GM19467 (cell line): ENCODE results near the gene PTPN11.
A peak's percentile ranks its signal among the peaks of the same experiment; 100 is the strongest.
"Not testable (repeated sequence)": the region's sequence is repeated elsewhere in the genome, so short reads cannot be mapped to it uniquely, and the experiment has no call there.

Experiments used
- ATAC-seq: cut with Tn5 transposase; IDR thresholded peaks from one replicate; pipeline ENCODE4 v1.9.1; 2021; ENCODE audit warnings: mild to moderate bottlenecking, moderate library complexity; ENCODE audit not compliant: unreplicated experiment

PTPN11 gene

DNA sequence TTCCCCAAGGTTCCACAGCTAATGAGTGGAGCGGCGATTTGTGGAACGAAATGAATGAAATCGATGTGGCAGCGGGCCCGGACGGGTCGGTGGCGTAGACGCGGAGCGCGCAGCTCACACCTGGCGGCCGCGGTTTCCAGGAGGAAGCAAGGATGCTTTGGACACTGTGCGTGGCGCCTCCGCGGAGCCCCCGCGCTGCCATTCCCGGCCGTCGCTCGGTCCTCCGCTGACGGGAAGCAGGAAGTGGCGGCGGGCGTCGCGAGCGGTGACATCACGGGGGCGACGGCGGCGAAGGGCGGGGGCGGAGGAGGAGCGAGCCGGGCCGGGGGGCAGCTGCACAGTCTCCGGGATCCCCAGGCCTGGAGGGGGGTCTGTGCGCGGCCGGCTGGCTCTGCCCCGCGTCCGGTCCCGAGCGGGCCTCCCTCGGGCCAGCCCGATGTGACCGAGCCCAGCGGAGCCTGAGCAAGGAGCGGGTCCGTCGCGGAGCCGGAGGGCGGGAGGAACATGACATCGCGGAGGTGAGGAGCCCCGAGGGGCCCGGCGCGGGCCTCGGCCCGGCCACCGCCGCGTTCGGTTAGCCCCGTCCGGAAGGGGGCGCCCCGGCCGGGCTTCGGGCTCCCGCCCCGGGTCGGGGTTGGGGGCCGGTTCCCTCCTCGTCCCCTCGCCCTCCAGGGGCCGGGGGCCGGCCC lies at the start of gene PTPN11:
PTPN11 (plus strand) TSS at position 340 of the 689 bp plus-strand sequence; CDS start at position 505, 165 bp downstream.
- ATAC-seq = peak; percentile 66

DNA sequence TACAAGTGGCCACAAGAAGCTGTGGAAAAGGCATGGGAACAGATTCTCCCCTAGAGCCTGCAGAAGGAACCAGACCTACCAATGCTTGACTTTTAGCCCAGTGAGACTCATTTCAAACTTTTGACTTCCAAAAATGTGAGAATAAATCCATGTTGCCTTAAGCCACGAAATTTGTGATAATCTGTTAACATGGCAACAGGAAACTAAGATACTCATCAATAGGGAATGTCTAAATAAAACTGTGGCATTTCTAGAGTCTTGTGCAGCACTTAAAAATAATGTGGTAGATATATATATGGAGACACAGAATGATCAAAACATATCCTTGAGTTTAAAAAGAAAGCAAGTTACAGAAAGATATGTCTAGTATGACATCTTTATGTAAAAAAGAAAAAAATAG lies 48.5 kb upstream of the PTPN11 start:
- ATAC-seq = no peak

DNA sequence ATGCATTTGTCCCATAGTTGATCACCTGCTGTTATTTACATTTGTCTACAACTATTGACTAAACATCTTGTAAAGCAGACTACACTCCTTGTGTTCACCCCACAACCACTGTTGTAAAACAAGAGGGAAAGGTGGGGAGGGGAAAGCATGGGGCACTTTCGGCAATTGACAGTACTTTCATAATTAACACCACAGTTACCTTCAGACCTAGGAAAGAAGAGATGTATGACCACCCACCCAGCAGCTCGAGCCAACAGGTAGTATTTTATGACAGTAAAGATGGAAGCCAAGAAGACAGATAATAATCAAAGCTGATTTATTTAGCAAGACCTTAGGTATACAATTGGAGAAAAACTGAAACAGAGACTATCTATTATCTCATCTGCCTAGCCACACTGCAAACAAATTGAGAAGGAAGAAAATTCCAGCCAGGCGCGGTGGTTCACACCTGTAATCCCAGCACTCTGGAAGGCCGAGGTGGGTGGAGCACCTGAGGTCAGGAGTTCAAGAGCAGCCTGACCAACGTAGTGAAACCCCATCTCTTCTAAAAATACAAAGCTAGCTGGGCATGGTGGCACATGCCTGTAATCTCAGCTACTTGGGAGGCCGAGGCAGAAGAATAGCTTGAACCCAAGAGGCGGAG lies 47.8 kb upstream of the PTPN11 start:
- no peak for ATAC-seq

DNA sequence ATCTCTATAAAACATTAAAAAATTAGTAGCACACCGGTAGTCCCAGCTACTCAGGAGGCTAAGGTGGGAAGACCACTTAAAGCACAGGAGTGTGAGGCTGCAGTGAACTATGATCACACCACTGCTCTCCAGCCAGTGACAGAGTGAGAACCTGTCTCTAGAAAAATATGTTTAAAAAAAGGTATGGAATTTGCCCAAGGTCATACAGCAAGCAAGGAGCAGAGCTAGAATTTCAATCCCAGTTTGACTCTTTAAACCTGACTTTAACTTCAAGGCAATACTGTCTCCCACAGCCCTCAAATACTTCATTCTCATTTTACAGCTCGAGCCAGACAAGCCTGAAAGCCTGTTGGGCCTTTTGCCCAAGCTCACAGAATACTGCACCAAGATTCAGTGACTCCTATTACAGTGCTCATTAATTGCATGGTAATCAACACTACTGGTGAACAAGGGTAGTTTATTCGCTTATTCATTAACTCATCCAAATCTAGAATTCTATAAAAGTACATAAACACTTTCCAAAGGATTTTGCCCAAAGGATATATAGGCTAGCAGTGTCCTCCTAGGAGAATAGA lies 44.5 kb upstream of the PTPN11 start:
- ATAC-seq = no peak

DNA sequence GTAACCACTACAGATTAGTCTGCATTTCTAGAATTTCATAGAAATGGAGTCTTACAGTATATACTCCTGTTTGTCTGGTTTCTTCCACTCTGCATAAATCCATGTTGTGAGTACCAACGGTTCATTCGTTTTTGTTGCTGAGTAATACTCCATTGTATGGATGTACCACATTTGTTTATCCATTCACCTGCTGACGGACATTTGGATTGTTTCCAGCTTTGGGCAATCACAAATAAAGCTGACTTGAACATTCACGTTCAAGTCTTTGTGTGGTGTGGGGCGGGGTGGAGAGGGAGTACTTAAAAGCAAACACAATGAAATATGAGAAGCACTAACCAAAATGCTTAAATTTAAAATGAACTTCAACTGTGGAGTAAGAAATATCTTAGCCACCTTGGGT lies 43.6 kb upstream of the PTPN11 start:
- no peak for ATAC-seq

DNA sequence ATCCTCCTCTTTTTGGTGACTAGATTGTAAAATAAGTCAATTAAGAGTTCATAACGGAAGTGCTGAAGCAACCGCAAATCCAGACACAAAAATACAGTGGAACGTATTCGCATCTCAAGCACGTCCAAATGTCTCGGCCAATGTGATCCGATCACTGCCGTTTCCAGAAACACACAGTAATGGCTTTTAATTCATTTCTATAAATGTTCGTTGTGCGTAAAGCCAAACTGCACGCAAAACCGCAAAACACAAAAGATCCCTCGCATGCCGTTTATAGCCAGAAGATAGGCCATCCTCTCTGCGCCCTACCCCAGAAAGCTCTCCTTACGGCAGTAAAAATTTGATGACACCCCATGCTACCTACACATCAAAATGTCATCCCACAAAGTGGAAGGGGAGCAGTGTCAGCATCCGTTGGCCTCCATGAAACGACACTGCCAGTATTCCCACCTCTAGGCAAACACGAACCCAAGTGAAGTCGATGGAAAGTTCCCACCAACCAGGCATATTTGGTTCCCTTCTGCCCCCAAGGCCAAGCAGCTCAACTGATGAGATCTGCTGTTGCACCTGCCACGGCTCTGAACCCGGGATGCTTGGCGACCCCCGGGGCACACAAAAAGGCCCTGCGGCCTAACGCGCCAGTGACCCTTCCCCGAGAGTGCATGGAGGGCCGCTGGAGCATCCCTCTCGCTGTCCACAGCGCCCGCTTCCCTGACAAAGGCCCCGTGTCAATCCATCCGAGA lies 37.9 kb upstream of the PTPN11 start:
- ATAC-seq = no peak

DNA sequence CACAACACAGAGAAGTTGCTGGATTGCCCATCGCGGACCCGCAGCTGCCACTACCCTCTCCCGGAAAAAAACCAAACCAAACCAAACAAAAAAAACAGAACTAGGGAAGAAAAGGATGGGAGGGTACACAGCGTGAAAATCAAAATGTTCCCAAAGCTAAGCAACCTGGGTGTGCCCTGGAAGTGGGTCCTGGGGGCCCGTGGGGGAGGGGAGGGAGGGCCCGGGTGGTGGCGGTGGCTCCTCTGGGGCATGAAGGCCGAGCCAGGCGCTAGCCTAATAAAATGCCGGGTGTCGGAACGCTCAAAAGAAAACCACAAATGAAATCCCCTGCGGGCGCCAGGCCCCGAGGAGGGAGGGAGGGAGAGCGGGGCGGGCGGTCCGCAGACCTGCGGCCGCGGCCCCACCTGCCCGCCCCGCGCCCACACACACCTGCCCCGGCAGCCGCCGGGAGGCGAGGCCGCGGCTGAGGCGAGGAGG lies 37.3 kb upstream of the PTPN11 start:
- peak; percentile 40 for ATAC-seq

DNA sequence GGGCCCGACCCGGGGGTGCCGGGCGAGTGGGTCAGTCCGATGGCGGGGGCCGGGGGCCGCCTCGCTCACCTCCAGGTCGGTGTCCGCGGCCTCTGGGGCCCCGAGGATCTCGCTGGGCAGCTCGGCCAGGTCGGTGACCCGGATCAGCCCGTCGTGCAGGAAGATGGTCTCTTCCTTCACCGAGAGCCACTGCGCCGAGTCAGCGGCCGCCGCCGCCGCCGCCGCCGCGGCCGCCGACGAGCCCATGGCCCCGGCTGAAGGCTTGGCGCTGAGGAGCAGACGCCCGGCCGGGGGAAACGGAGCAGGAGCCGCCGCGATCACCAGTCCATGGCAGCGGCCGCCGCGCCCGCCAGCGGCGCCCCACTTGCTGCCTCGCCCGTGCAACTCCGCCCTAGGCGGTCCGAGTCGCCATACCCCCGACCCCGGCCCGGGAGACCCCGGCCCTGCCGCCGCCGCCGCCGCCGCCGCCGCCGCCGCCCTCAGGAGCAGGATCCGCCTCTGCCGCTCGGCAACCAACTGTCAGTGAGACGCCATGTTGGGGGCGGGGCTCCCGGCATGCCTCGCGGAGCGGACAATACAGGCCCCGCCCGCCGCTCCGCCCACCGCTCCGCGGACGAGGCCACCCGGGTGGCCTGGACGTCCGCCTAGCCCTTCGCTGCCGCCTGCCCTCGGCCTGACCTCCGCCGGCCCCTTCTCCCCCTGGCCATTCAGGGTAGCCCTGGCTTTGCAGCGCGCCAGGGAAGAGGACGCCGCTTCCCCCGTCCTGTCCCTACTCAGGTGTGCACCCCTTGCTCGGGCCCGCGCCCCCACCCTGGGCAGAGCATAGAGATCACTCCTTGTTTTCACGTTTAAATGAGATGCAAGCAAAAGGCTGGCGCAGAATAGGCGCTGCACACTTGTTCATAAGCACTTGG lies 36.6 kb upstream of the PTPN11 start, which contains the start of gene HECTD4:
HECTD4 (minus strand) TSS at position 549 of the 914 bp plus-strand sequence; CDS start at position 246, 303 bp downstream.
- peak; percentile 88 for ATAC-seq

DNA sequence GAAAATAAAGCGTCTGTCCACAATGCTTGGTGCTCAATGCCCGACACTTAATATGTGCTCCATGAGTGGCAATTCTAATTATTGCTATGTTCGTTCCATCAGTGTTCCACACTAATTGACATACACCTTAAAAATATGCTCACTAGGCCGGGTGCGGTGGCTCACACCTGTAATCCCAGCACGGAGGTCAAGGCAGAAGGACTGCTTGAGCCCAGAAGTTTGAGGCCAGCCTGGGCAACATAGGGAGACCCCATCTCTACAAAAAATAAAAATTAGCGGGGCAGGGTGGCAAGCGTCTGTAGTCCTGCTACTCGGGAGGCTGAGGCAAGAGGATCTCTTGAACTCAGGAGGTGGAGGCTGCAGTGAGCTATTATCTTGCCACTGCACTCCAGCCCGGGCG lies 35.9 kb upstream of the PTPN11 start:
- ATAC-seq = no peak

DNA sequence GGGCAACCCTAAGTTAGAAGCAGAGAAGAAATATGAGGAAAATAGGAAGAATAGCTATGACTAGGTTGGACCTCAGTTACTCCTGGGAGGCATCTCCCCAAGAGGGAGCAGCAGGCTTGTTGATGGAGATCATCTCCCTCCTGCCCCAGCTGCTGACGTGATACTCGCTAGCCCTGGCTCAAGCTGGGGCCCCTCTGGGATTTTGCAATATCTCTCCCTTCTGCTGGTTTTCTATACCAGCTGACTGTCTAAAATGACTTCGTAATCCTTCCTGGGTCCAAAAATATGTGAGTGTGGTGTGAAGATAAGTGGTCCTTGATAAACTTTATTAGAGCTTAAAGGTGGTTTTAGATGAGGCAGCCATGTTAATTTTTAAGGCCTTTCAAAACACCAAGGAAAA lies 32.0 kb upstream of the PTPN11 start:
- ATAC-seq = no peak

DNA sequence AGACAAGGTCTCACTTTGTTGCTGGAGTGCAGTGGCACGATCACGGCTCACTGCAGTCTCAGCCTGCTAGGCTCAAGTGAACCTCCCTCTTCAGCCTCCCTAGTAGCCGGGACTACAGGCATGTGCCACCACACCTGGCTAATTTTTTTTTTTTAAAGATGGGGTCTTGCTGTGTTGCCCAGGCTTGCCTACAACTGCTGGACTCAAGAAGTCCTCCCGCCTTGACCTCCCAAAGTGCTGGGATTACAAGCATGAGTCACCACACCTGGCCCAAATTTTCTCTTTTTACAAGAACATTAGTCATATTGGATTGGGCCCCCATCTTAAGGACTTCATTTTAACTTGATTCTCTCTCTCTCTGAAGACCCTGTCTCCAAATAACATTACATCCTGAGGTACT lies 29.5 kb upstream of the PTPN11 start:
- ATAC-seq = no peak

DNA sequence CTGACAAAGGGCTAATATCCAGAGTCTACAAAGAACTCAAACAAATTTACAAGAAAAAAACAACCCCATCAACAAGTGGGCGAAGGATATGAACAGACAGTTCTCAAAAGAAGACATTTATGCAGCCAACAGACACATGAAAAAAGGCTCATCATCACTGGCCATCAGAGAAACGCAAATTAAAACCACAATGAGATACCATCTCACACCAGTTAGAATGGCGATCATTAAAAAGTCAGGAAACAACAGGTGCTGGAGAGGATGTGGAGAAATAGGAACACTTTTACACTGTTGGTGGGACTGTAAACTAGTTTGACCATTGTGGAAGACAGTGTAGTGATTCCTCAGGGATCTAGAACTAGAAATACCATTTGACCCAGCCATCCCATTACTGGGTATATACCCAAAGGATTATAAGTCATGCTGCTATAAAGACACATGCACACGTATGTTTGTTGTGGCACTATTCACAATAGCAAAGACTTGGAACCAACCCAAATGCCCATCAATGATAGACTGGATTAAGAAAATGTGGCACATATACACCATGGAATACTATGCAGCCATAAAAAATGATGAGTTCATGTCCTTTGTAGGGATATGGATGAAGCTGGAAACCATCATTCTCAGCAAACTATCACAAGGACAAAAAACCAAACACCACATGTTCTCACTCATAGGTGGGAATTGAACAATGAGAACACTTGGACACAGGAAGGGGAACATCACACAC lies 28.7 kb upstream of the PTPN11 start:
- ATAC-seq = not testable (repeated sequence)

DNA sequence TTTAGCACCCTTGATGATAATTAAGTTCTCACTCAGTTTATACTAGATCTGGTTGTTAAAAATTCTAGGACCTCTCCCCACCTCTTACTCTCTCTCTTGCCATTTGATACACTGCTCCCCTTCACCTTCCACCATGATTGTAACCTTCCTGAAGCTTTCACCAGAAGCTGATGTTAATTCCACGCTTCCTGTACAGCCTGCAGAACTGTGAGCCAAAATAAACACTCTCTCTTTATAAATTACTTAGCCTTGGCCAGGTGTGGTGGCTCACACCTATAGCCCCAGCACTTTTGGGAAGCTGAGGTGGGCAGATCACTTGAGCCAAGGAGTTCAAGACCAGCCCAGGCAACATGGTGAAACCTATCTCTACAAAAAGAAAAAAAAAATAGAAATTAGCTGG lies 25.4 kb upstream of the PTPN11 start:
- no peak for ATAC-seq

DNA sequence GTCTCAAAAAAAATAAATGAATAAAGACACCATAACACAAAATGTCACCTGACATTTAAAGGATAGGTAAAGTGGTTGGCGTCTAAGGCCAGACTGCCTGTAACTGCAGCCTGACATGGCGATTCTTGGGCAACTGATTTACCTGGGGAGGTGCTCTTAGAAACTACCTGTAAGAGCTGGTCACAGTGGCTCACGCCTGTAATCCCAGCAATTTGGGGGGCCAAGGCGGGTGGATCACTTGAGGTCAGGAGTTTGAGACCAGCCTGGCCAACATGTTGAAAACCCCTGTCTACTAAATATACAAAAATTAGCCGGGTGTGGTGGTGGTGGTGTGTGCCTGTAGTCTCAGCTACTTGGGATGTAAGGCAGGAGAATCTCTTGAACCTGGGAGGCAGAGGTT lies 17.7 kb upstream of the PTPN11 start:
- ATAC-seq = no peak

DNA sequence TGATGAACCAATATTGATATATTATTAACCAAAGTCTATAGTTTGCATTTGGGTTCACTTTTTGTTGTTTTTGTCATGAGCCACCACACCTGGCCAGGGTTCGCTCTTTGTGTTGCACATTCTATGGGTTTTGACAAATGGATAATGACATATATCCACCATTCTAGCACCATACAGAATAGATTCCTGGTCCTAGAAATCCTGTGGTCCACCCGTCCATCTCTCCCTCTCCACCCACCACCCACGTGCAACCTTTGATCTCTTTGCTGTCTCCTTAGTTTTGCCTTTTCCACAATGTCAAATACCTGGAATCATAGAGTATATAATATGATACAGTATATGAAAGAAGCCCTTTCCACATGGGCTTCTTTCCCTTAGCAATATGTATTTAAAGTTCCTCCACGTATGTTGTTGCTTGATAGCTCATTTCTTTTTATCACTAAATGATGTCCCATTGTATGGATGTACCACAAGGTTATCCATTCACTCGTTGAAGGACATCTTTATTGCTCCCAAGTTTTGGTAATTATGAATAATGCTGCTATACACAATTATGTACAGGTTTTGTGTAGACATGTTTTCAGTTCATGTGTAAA lies 16.7 kb upstream of the PTPN11 start:
- no peak for ATAC-seq

DNA sequence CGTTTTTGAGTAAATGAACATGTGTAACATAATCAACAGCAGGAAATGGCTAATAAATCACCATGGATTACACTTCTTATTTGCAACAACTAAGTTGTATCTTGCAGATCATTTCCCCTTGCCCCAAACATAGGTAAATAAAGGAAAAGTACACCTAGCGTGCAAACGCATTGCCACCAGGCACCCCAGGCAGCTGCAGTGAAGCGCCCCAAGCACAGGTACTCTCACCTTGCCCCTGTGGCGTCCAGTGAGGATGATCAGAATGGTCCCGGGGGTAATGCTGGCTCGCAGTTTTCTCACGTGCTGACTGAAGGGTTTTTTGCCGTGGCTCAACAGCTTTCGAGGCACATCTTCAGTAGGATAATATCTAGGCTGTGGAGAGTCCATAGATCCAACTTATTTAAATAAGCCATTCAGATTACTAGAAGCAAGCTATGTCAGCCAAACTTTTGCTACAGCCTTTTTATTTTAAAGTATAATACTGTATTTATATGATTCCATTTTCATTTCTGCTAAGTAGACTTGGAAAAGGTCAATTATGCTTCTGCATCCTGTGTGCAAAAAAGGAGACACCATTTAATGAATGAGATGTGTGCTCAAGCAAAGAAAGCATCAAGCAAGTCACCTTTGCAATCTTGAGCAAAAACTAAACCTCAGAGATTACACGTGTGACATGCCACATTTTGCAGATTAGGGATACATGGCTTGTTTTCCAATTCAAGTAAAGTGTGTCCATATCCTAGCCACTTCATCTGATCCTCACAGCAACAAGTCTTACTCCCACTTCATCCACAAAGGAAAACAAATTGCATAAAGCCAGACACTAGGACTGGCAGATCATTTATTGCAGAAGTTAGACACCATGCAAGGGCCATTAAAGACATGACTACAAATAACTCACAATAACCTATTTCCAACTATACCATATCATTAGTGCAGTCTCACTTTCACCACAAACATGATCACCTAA lies 11.9 kb upstream of the PTPN11 start:
- no peak for ATAC-seq

DNA sequence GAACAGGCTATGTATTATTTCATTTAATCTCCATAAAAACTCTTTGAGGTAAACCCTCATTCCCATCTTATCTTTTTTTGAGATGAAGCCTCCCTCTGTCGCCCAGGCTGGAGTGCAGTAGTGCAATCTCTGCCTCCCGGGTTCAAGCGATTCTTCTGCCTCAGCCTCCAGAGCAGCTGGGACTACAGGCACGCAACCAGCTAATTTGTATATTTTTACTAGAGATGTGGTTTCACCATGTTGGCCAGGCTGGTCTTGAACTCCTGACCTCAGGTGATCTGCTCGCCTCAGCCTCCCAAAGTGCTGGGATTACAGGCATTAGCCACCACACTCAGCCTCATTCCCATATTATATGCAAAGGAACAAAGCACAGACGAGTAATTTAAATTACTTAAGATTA lies 11.1 kb upstream of the PTPN11 start:
- ATAC-seq = not testable (repeated sequence)

DNA sequence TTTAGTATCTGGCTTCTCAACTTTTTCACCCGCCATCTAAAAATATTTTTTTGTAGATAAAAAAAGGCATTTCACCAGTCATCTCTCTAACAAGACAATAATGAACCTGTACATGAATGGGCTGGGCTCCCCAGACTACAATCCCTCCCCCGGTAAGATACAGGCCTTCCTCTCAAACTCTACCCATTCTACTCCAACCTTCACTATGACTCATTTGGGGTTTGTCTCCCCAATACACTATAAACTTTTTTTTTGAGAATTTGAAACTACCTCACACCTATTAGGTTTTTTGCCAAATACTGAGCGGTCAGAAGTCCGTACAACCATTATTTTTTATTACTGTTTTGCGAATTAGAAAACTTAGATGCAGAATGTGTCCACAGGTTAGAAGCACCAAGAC lies 10.1 kb upstream of the PTPN11 start:
- no peak for ATAC-seq
